NOMO-1 (cell line): Measurements from ENCODE around the gene PMM1.
"Not testable (repeated sequence)": the region's sequence is repeated elsewhere in the genome, so short reads cannot be mapped to it uniquely, and the experiment has no call there.

Experiments used
- DNase-seq, 2 experiments: peaks; one replicate each; lab custom pipeline; 2025; ENCODE audit not compliant: unreplicated experiment in 2 of 2; lab: John Stamatoyannopoulos, UW

The PMM1 gene

GRCh38 chr22:41564563-41564962 is 25.1 kb downstream of the PMM1 start:
- DNase-seq = no peak

GRCh38 chr22:41563051-41563711 is 26.5 kb downstream of the PMM1 start:
- no peak for DNase-seq

DNA sequence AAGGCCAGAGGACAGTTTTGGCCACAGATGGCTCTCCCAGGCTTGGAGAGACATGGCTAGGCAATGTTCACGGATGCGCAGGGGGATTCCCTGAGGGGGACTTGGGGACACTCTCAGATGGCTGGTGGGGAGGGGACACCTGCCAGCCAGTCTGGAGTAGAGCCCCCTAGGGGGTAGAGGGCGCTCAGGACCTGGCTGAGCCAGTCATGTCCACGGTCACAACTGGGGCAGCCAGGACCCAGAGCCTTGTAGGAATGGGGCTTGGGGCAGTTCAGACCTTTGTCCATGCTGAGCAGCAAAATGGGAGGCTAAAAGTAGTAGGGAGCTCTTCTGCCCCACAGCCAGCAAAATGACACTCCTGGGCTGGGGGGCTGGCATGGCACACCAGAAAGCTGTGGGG is 27.2 kb downstream of the PMM1 start:
- DNase-seq = no peak

DNA sequence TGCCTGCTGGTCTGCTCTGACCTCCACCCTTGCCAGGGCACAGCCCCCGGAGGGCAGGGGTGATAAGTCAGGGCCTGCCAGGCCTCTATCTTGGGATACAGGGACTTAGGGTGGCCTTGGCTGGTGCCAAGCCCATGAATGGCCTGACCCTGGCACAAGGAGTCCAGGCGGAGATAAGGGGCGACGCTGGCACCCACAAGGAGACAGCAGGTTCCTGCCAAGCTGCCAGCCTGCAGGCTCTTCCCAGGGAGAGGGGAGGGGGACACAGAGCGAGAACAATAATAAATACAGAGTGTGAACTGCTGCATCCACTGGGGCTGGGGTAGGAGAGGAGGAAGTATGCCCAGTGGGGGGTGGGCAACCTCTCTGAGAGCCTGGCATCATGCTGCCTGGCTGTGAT is 27.9 kb downstream of the PMM1 start:
- DNase-seq = no peak

GRCh38 chr22:41561335-41561734 is 28.3 kb downstream of the PMM1 start:
- DNase-seq = no peak

- DNase-seq = no peak
Observed at GRCh38 chr22:41560095-41560471, 29.6 kb downstream of the PMM1 start.

GRCh38 chr22:41558241-41558630 is 31.4 kb downstream of the PMM1 start:
- not testable (repeated sequence) for DNase-seq

- no peak for DNase-seq
Observed at GRCh38 chr22:41557401-41558240, 32.0 kb downstream of the PMM1 start.

DNA sequence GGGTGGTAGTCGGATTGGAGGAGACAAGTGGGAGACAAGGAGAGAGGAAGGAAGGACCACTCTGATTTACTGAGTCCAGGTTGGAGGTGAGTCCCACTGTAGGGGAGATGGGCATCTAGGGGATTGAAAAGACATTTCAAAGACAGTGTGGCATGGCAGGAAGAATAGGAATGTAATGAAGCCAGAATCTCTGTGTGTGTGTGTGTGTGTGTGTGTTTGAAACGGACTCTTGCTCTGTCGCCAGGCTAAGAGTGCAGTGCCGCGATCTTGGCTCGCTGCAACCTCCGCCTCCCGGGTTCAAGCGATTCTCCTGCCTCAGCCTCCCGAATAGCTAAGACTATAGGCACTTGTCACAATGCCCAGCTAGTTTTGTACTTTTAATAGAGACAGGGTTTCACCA is 33.1 kb downstream of the PMM1 start:
- no peak for DNase-seq

- no peak for DNase-seq
Observed at GRCh38 chr22:41555325-41555982, 34.2 kb downstream of the PMM1 start.

- DNase-seq = no peak
Observed at GRCh38 chr22:41551877-41552582, 37.6 kb downstream of the PMM1 start.

DNA sequence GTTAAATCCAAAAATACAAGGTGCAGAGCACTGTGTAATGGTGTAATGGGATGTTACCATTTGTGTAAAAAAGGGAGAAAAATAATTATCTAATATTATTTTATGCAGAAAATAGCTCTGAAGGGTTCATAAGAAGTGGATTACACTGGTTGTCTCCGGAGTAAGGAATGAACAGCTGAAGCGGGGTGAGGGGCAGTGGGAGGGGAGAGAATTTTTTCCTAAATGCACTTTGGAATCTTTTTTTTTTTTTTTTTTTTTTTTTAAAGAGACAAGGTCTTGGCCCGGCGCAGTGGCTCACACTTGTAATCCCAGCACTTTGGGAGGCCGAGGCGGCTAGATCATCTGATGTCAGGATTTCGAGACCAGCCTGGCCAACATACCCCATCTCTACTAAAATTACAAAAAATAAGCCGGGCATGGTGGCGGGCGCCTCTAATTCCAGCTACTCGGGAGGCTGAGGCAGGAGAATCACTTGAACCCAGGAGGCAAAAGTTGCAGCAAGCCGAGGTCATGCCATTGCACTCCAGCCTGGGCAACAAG is 38.6 kb downstream of the PMM1 start:
- no peak for DNase-seq

- no peak for DNase-seq
Observed at GRCh38 chr22:41548830-41549211, 40.8 kb downstream of the PMM1 start.

- DNase-seq = no peak
Observed at GRCh38 chr22:41544671-41545476, 44.8 kb downstream of the PMM1 start.

GRCh38 chr22:41543854-41544670 is 45.6 kb downstream of the PMM1 start, which contains the start of gene POLR3H:
TSS of gene POLR3H (minus strand) at chr22:41544470. CDS start at chr22:41544101, 369 bp downstream.
- peak; percentile 95 to 98 for DNase-seq

DNA sequence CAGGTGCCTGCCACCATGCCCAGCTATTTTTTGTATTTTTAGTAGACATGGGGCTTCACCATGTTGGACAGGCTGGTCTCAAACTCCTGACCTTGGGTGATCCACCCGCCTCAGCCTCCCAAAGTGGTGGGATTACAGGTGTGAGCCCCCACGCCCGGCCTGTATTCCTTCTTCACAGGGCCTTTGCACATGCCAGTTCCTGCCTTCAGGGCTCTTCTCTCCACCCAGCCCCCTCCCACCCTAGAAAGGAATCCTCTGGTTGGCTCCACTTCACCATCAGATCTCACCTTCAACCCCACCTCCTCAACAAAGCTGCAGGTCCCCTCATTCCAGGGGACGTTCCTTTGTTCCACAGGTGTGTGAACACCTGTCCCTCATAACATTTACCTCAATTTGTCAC is 47.4 kb downstream of the PMM1 start:
- DNase-seq = no peak

GRCh38 chr22:41541484-41541883 is 48.2 kb downstream of the PMM1 start:
- DNase-seq = no peak

DNA sequence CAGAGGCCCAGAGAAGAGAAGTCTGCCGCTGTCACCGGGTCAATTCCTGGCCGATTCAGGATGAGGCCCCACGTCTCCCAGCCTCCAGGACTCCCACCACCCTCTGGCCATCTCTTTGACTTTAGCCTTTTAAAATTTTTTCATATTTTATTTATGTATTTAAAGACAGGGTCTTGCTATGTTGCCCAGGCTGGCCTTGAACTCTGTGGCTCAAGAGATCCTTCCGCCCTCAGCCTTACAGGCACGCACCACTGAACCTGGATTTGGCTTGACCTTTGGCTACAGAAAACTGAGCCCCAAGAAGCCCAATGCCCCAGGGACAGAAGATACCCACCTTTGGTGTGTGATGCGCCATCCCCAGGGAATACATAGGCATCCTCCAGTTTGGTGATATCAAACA is 49.3 kb downstream of the PMM1 start:
- no peak for DNase-seq

DNA sequence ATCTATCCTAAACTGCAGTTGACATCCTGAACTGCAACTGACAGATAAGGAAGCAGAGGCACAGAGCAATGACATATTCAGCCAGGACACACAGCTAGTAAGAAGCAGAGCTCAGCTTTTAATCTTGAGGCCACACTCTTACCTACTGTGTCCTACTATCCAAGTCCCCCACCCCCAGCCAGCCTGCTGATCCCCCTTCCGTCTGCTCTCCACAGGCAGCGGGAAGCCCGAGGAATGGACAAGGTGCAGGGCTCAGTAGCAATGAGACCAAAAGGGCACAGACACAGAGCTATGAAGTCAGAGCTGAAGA is 49.7 kb downstream of the PMM1 start:
- no peak for DNase-seq
